ENCODE results near the gene TMEM184B.
A peak's percentile ranks its signal among the peaks of the same experiment; 100 is the strongest.

TMEM184B gene

GRCh38 chr22:38213990-38214301, 58.9 kb downstream of the TMEM184B start:
- Histone ChIP-seq H3K9me3 (no peaks in the 10 kb centered on the region), H3K36me3 (replicated peaks) (no peaks in the 10 kb centered on the region; the same call in 1 of the 2 replicates), H3K4me1 (no peaks in the 10 kb centered on the region), H3K27me3 (ENCODE audit: low read depth) (no peaks in the 10 kb centered on the region), H3K4me3 (no peak overlapping the region)
- DNase-seq (ENCODE audit: low spot score in 2 of 2), result no peak
- in situ Hi-C loops (cut with MboI; ENCODE audit: low sequenced_read_pairs), result no loop called here

DNA sequence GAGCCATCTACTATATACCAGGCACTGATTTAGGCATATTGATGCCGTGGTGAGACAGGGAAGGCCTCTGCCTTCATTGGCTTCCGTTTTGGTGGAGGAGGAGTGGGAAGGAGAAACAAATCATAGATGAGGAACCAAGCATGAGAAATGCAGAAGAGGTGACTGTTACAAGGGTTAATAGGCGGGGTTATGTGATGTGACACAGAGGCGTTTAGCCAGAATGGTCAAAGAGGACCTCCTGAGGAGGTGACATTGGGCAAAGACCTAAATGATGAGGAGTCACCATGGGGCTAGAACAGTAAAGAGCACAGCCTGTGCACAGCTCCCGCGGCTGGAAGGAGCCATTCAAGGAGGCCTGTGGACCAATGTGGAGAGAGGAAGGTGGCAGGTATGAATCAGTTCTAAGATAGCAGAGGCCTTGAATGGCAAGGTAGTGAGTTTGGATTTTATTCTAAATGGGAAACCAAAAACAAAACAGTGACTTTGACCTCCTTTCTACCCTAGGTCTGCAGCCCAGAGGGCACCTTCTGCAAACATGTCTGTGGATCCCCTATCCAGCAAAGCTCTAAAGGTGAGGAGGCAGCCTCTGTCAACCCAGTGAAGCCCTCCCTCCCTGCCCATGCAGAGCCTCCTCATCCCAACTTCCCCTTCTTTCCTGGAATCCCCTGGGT, 59.4 kb downstream of the TMEM184B start:
- in situ Hi-C loops (cut with MboI; ENCODE audit: low sequenced_read_pairs), result no loop called here
- no peak overlapping the region for H3K4me3 ChIP-seq
- DNase-seq (ENCODE audit: low spot score in 2 of 2), result no peak

DNA sequence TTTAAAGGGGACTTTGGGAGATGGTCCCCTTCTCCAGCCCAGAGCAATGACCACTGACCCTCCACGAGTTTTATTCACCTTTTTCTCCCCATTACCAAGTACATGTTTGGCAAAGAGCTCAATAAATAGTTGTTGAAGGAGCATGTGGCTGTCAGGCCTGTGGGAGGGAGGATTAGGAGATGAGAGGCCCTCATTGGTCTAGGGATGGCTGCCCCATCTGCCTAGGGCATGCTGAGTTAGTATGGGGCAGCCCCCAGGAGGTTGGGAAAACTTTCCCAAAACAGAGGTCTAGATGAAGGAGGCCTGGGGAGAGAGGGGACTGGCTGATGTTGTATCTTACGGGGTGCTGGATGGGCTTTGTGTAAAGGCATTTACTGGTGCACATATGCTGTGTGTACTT, 60.4 kb downstream of the TMEM184B start:
- Histone ChIP-seq H3K27me3 (ENCODE audit: low read depth) (no peaks in the 10 kb centered on the region), H3K4me3 (no peak overlapping the region), H3K9me3 (no peaks in the 10 kb centered on the region), H3K4me1 (no peaks in the 10 kb centered on the region), H3K36me3 (replicated peaks) (no peaks in the 10 kb centered on the region; the same call in 1 of the 2 replicates)
- no peak for DNase-seq (ENCODE audit: low spot score in 2 of 2)
- in situ Hi-C loops (cut with MboI; ENCODE audit: low sequenced_read_pairs), result no loop called here

More for the DNA sequence above, 59.4 kb downstream of the TMEM184B start:
- Histone ChIP-seq H3K27me3 (ENCODE audit: low read depth) (no peaks in the 10 kb centered on the region), H3K4me1 (no peaks in the 10 kb centered on the region), H3K36me3 (replicated peaks) (no peaks in the 10 kb centered on the region; the same call in 1 of the 2 replicates), H3K9me3 (no peaks in the 10 kb centered on the region)

DNA sequence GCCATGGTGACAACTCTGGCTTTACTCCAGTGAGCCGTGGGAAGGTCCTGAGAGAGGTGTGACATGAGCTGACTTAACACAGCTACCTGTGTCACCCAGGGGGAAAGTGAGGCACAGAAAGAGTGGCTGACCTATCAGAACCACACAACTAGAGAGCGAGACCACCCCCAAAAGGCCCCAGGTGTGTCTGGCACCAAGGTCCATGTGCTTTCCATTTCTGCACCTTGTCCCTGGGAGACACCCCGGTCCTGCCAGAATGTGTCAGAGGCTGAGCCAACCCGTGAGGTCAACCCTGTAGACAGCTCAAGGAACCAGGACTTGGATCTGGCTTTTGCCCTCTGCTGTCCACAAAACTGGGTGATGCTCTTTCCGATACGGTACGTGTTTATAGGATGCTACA, 61.3 kb downstream of the TMEM184B start:
- H3K4me3 ChIP-seq, result no peak overlapping the region
- no peaks in the 10 kb centered on the region; the same call in 1 of the 2 replicates for H3K36me3 ChIP-seq (replicated peaks)
- H3K9me3 ChIP-seq, result no peaks in the 10 kb centered on the region
- no peaks in the 10 kb centered on the region for H3K4me1 ChIP-seq
- H3K27me3 ChIP-seq (ENCODE audit: low read depth), result no peaks in the 10 kb centered on the region
- no peak for DNase-seq (ENCODE audit: low spot score in 2 of 2)
- in situ Hi-C loops (cut with MboI; ENCODE audit: low sequenced_read_pairs), result no loop called here

- Histone ChIP-seq H3K4me3 (no peak overlapping the region), H3K27me3 (ENCODE audit: low read depth) (no peaks in the 10 kb centered on the region), H3K4me1 (no peaks in the 10 kb centered on the region), H3K9me3 (no peaks in the 10 kb centered on the region), H3K36me3 (replicated peaks) (no peaks in the 10 kb centered on the region)
- in situ Hi-C loops (cut with MboI; ENCODE audit: low sequenced_read_pairs), result no loop called here
- no peak for DNase-seq (ENCODE audit: low spot score in 2 of 2)
Measured at GRCh38 chr22:38208551-38208968, 64.2 kb downstream of the TMEM184B start.

GRCh38 chr22:38207898-38208432, 64.8 kb downstream of the TMEM184B start:
- Histone ChIP-seq H3K36me3 (replicated peaks) (no peaks in the 10 kb centered on the region), H3K4me3 (no peak overlapping the region), H3K9me3 (no peaks in the 10 kb centered on the region), H3K27me3 (ENCODE audit: low read depth) (no peaks in the 10 kb centered on the region), H3K4me1 (peaks cover 4% of the 10 kb centered on the region)
- in situ Hi-C loops (cut with MboI; ENCODE audit: low sequenced_read_pairs), result no loop called here
- DNase-seq (ENCODE audit: low spot score in 2 of 2), result no peak

GRCh38 chr22:38205261-38206128, 67.3 kb downstream of the TMEM184B start:
- H3K9me3 ChIP-seq, result no peaks in the 10 kb centered on the region
- H3K36me3 ChIP-seq (replicated peaks), result no peaks in the 10 kb centered on the region
- H3K4me3 ChIP-seq, result no peak overlapping the region
- H3K27me3 ChIP-seq (ENCODE audit: low read depth), result no peaks in the 10 kb centered on the region
- in situ Hi-C loops (cut with MboI; ENCODE audit: low sequenced_read_pairs), result no loop called here
- DNase-seq (ENCODE audit: low spot score in 2 of 2), result no peak
- H3K4me1 ChIP-seq, result peaks cover 11% of the 10 kb centered on the region

- DNase-seq (ENCODE audit: low spot score in 2 of 2), result no peak
- no peak overlapping the region for H3K4me3 ChIP-seq
- peaks cover 11% of the 10 kb centered on the region for H3K4me1 ChIP-seq
- in situ Hi-C loops (cut with MboI; ENCODE audit: low sequenced_read_pairs), result no loop called here
- H3K9me3 ChIP-seq, result no peaks in the 10 kb centered on the region
- no peaks in the 10 kb centered on the region for H3K36me3 ChIP-seq (replicated peaks)
- no peaks in the 10 kb centered on the region for H3K27me3 ChIP-seq (ENCODE audit: low read depth)
Measured at GRCh38 chr22:38204784-38205183, 68.0 kb downstream of the TMEM184B start.

- Histone ChIP-seq H3K36me3 (replicated peaks) (no peaks in the 10 kb centered on the region), H3K27me3 (ENCODE audit: low read depth) (no peaks in the 10 kb centered on the region), H3K4me3 (no peak overlapping the region), H3K4me1 (peaks cover 11% of the 10 kb centered on the region), H3K9me3 (no peaks in the 10 kb centered on the region)
- no peak for DNase-seq (ENCODE audit: low spot score in 2 of 2)
- in situ Hi-C loops (cut with MboI; ENCODE audit: low sequenced_read_pairs), result no loop called here
Measured at GRCh38 chr22:38203855-38204514, 68.8 kb downstream of the TMEM184B start.

DNA sequence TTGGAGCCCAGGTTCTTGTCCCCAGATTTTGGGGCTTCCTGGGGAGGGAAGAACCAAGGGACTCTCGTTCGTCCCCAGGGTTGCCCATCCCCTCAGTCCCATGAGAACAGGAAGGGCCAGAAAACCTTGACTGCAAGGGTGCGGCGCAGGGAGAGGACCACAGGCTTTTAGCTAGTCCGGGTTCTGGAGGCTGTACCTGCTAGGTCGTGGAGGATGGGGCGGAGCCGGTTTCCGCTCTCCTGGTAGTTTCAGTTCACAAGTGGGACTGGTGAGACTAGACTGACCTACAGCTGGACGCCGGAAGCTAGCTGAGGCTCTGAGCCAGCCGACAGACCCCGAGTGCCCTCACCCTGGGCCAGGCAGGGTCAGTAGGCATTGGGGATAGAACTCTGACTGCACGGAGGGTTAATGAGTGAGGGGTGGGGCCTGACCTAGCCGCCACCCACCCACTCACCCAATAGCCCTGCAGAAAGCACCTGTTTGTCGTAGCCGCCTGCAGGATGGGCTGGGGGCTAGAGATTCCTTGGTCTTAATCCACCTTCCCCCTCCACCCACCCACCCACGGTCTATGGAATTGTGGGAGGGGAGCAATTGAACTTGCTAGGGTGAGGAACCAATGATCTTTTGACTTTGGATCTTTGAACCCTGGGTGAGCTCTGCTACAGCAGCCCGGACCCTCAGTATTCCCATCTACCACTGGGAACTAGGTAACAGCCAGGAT, 69.6 kb downstream of the TMEM184B start:
- H3K9me3 ChIP-seq, result no peaks in the 10 kb centered on the region
- DNase-seq (ENCODE audit: low spot score in 2 of 2), result peak in 1 of 2 experiments; percentile 62
- peak overlapping the region; percentile 75 for H3K4me3 ChIP-seq
- no peaks in the 10 kb centered on the region for H3K36me3 ChIP-seq (replicated peaks)
- peaks cover 11% of the 10 kb centered on the region for H3K4me1 ChIP-seq
- in situ Hi-C loops (cut with MboI; ENCODE audit: low sequenced_read_pairs), result no loop called here
- no peaks in the 10 kb centered on the region for H3K27me3 ChIP-seq (ENCODE audit: low read depth)

DNA sequence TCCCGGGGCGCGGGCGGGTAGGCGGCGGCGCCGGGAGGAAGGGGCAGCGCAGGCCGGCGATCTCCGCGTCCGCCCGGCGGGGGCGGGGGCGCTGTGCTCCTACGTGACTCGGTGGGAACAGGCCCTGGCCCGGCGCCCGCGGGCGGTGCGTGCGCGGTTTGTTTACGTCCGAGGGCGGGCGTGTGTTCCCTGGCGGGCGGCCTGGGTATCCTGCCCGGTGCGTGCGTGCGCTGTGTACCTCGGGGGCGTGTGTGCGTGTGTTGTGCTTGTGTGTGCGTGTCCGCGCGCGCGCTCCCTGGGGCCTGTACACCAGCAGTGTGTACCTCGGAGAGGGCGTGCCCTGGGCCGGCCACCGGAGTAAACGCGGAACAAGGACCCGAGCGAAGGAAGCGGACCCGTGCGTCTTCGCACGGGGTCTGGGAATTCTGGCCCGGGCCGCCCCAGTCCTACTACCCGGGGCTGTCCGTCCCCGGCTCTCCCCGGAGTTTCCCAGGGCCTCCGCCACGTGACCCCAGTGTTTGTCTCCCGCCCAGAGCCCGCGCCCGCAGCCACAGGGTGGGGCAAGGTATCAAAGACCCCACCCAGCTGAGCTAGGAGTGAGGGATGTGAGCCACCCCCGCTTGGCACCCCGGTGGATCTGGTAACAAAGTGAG, 70.2 kb downstream of the TMEM184B start:
- Histone ChIP-seq H3K4me3 (peak overlapping the region; percentile 75), H3K27me3 (ENCODE audit: low read depth) (no peaks in the 10 kb centered on the region), H3K36me3 (replicated peaks) (no peaks in the 10 kb centered on the region), H3K9me3 (no peaks in the 10 kb centered on the region), H3K4me1 (peaks cover 11% of the 10 kb centered on the region)
- DNase-seq (ENCODE audit: low spot score in 2 of 2), result peak in 1 of 2 experiments; percentile 78
- in situ Hi-C loops (cut with MboI; ENCODE audit: low sequenced_read_pairs), result no loop called here

- in situ Hi-C loops (cut with MboI; ENCODE audit: low sequenced_read_pairs), result no loop called here
- Histone ChIP-seq H3K4me1 (peaks cover 11% of the 10 kb centered on the region), H3K36me3 (replicated peaks) (no peaks in the 10 kb centered on the region), H3K9me3 (no peaks in the 10 kb centered on the region), H3K27me3 (ENCODE audit: low read depth) (no peaks in the 10 kb centered on the region), H3K4me3 (peak within 1 kb of the TSS; percentile 75)
- DNase-seq (ENCODE audit: low spot score in 2 of 2), result peak; percentile 93 to 98
Measured at GRCh38 chr22:38201711-38202436, 70.9 kb downstream of the TMEM184B start, which contains the start of gene MAFF. TSS of gene MAFF (plus strand) at chr22:38201994. CDS start at chr22:38213854, 11,860 bp downstream.

Data from HAP-1 (cell line).